Liver (tissue), 9 donors: ENCODE measurements around the gene C19orf44. TPM values are rescaled to one million over a fixed set of nuclear protein-coding genes. Genes with fewer than 3 reads are reported as not detected.

Experiments used
- DNase-seq: peaks from one replicate; pipeline ENCODE4 v3.0.0-alpha.2; 2017; ENCODE audit warnings: low spot score
- H3K27ac ChIP-seq, 2 donors: one replicate each; pipeline ENCODE4 v1.7.0; 2013; ENCODE audit warnings: inconsistent platforms in 2 of 2, low read length in 2 of 2, control low read depth in 1 of 2, low read depth in 1 of 2, mild to moderate bottlenecking in 1 of 2
- H3K27me3 ChIP-seq, 4 donors: one replicate each; pipeline versions ENCODE4 v1.6.1 to v1.7.0; 2013; ENCODE audit warnings: low read length in 3 of 4, inconsistent platforms in 1 of 4, mild to moderate bottlenecking in 1 of 4, moderate library complexity in 1 of 4; ENCODE audit not compliant: control insufficient read depth in 4 of 4, insufficient read depth in 4 of 4
- H3K36me3 ChIP-seq, 4 donors: one replicate each; pipeline versions ENCODE4 v1.6.1 to v1.7.0; 2013; ENCODE audit warnings: low read length in 3 of 4, mild to moderate bottlenecking in 3 of 4, low read depth in 1 of 4, moderate library complexity in 1 of 4; ENCODE audit not compliant: control insufficient read depth in 4 of 4, insufficient read depth in 3 of 4
- H3K4me1 ChIP-seq, 4 donors: one replicate each; pipeline versions ENCODE4 v1.6.1 to v1.7.0; 2013; ENCODE audit warnings: low read length in 3 of 4, mild to moderate bottlenecking in 3 of 4, moderate library complexity in 1 of 4; ENCODE audit not compliant: control insufficient read depth in 4 of 4, insufficient read depth in 4 of 4
- H3K4me3 ChIP-seq, 3 donors: one replicate each; pipeline versions ENCODE4 v1.6.1 to v1.7.0; 2013; ENCODE audit warnings: low read length in 3 of 3, control low read depth in 1 of 3, low read depth in 1 of 3, mild to moderate bottlenecking in 1 of 3
- H3K9ac ChIP-seq, 2 donors: one replicate each; pipeline ENCODE4 v1.7.0; 2013; ENCODE audit warnings: low read length in 2 of 2, mild to moderate bottlenecking in 2 of 2, moderate library complexity in 2 of 2, control low read depth in 1 of 2, low read depth in 1 of 2
- H3K9me3 ChIP-seq, 4 donors: one replicate each; pipeline versions ENCODE4 v1.6.1 to v1.7.0; 2013; ENCODE audit warnings: low read length in 3 of 4; ENCODE audit not compliant: control insufficient read depth in 4 of 4
- CTCF ChIP-seq: fragments of 150-350 bp; IDR thresholded peaks from 2 replicates; pipeline ENCODE4 v1.5.1; 2017; ENCODE audit warnings: improper control_type of control experiment, low read depth, low read length; ENCODE audit not compliant: missing input control
- FOXA1 ChIP-seq: IDR thresholded peaks from 2 replicates; pipeline ENCODE4 v1.6.1; 2016; ENCODE audit warnings: antibody characterized with exemption
- FOXA2 ChIP-seq: IDR thresholded peaks from 2 replicates; pipeline ENCODE4 v1.6.1; 2016; ENCODE audit warnings: antibody characterized with exemption
- GABPA ChIP-seq, 2 donors: IDR thresholded peaks in 1 of 2; conservative IDR thresholded peaks in 1 of 2; 2 replicates each; pipeline ENCODE4 v1.6.1; 2016; ENCODE audit warnings: antibody characterized with exemption in 2 of 2, mild to moderate bottlenecking in 1 of 2, moderate library complexity in 1 of 2
- HNF4A ChIP-seq, 2 donors: conservative IDR thresholded peaks; 2 replicates each; pipeline ENCODE4 v1.6.1; 2016; ENCODE audit warnings: antibody characterized with exemption in 2 of 2, mild to moderate bottlenecking in 2 of 2
- JUND ChIP-seq, 2 donors: IDR thresholded peaks; 2 replicates each; pipeline ENCODE4 v1.6.1; 2016; ENCODE audit warnings: antibody characterized with exemption in 2 of 2
- MAX ChIP-seq: IDR thresholded peaks from 2 replicates; pipeline ENCODE4 v1.6.1; 2016; ENCODE audit warnings: antibody characterized with exemption
- NR2F2 ChIP-seq: IDR thresholded peaks from 2 replicates; pipeline ENCODE4 v1.6.1; 2016; ENCODE audit warnings: antibody characterized with exemption
- RAD21 ChIP-seq, 2 donors: IDR thresholded peaks; 2 replicates each; pipeline ENCODE4 v1.6.1; 2016; ENCODE audit warnings: antibody characterized with exemption in 2 of 2, mild to moderate bottlenecking in 2 of 2
- REST ChIP-seq: IDR thresholded peaks from 2 replicates; pipeline ENCODE4 v1.6.1; 2016; ENCODE audit warnings: antibody characterized with exemption, mild to moderate bottlenecking
- RXRA ChIP-seq, 2 donors: IDR thresholded peaks; 2 replicates each; pipeline ENCODE4 v1.6.1; 2017 to 2018; ENCODE audit warnings: antibody characterized with exemption in 2 of 2, mild to moderate bottlenecking in 1 of 2
- SP1 ChIP-seq: IDR thresholded peaks from 2 replicates; pipeline ENCODE4 v1.6.1; 2018; ENCODE audit warnings: antibody characterized with exemption, mild to moderate bottlenecking
- TAF1 ChIP-seq: conservative IDR thresholded peaks from 2 replicates; pipeline ENCODE4 v1.6.1; 2016; ENCODE audit warnings: antibody characterized with exemption, mild to moderate bottlenecking
- YY1 ChIP-seq: IDR thresholded peaks from 2 replicates; pipeline ENCODE4 v1.6.1; 2016; ENCODE audit warnings: antibody characterized with exemption, mild to moderate bottlenecking
- WGBS: extraction: QIAGEN DNeasy Blood & Tissue Kit; methylation state at CpG from one replicate; pipeline ENCODE4 v1.1.7; 2013; 5-methylcytosine and 5-hydroxymethylcytosine counted together
- polyA plus RNA-seq, 2 donors: library from polyadenylated mRNA; stranded (reverse) in 1 of 2; unstranded in 1 of 2; fragments of 200-250 nt in 1 of 2; fragments of >200 nt in 1 of 2; fragmentation: Nextera tagmentation in 1 of 2; extraction: Ambion mirVana in 1 of 2; gene quantifications; one replicate each; pipeline versions ENCODE4 v1.2.1 to v1.2.3, GENCODE V29; 2013 to 2015
- total RNA-seq, 2 donors: library from RNA; depleted of rRNA; stranded (reverse); fragments of >200 nt; gene quantifications; one replicate each; pipeline ENCODE4 v1.2.3, GENCODE V29; 2014
- donor health status: healthy.
- donor health status: healthy.
- donor health status: healthy.
- donor health status: healthy.
- donor health status: healthy.

The C19orf44 gene
- total and polyA plus RNA-seq, 4 donors = 0.89 to 3.0 (median 1.3) TPM

GRCh38 chr19:16530540-16531379 is 34.6 kb downstream of the C19orf44 start:
- Histone ChIP-seq H3K36me3 (peaks cover 41 to 83% (median 56%) of the 10 kb centered on the region in 4 donors), H3K27ac (no peak overlapping the region), H3K4me3 (no peak overlapping the region), H3K9me3 (no peaks in the 10 kb centered on the region), H3K27me3 (no peaks in the 10 kb centered on the region), H3K9ac (no peak overlapping the region), H3K4me1 (peaks cover 4 to 25% (median 19%) of the 10 kb centered on the region in 4 donors)
- DNase-seq = no peak
- WGBS = 82% methylated on average over 43 of the region's 43 CpGs
- TF ChIP-seq MAX = no peak
- TF ChIP-seq FOXA2 = no peak

GRCh38 chr19:16531380-16531669 is 35.1 kb downstream of the C19orf44 start:
- WGBS = 97% methylated on average over 12 of the region's 12 CpGs
- TF ChIP-seq CTCF = no peak
- TF ChIP-seq REST = no peak
- TF ChIP-seq SP1 = no peak
- no peak for TF ChIP-seq MAX
- H3K27ac ChIP-seq = no peak overlapping the region
- H3K4me1 ChIP-seq = peaks cover 4 to 19% (median 17%) of the 10 kb centered on the region in 4 donors
- H3K36me3 ChIP-seq = peaks cover 45 to 89% (median 58%) of the 10 kb centered on the region in 4 donors
- H3K27me3 ChIP-seq = no peaks in the 10 kb centered on the region
- no peaks in the 10 kb centered on the region for H3K9me3 ChIP-seq
- DNase-seq = no peak
- no peak overlapping the region for H3K4me3 ChIP-seq
- no peak overlapping the region for H3K9ac ChIP-seq

- no peak overlapping the region for H3K4me3 ChIP-seq
- H3K27ac ChIP-seq = no peak overlapping the region
- peaks cover 0 to 7% (median 4%) of the 10 kb centered on the region in 4 donors for H3K4me1 ChIP-seq
- H3K9me3 ChIP-seq = no peaks in the 10 kb centered on the region
- TF ChIP-seq MAX (no peak), RXRA (IDR thresholded peaks at IDR 0.05) (no peak), RAD21 (IDR thresholded peaks at IDR 0.05) (no peak), NR2F2 (no peak), HNF4A (conservative IDR thresholded peaks at IDR 0.05) (no peak), YY1 (no peak), SP1 (no peak), GABPA (IDR thresholded peaks at IDR 0.05 in 1 of 2, conservative IDR thresholded peaks at IDR 0.05 in 1 of 2) (no peak), JUND (IDR thresholded peaks at IDR 0.05) (no peak), TAF1 (no peak), CTCF (no peak), FOXA1 (no peak)
- 97% methylated on average over 47 of the region's 47 CpGs for WGBS
- no peak for DNase-seq
- no peak overlapping the region for H3K9ac ChIP-seq
- H3K36me3 ChIP-seq = peaks cover 40 to 91% (median 53%) of the 10 kb centered on the region in 4 donors
- no peaks in the 10 kb centered on the region for H3K27me3 ChIP-seq
Observed at GRCh38 chr19:16532440-16533234, 36.4 kb downstream of the C19orf44 start.
